NCI-H2107 (cell line): ENCODE data around the gene ARPC5L.
"Not testable (repeated sequence)": the region's sequence is repeated elsewhere in the genome, so short reads cannot be mapped to it uniquely, and the experiment has no call there.

ENCODE experiments used
- DNase-seq: peaks from one replicate; lab custom pipeline; 2025; lab: John Stamatoyannopoulos, UW

ARPC5L gene

GRCh38 chr9:124861342-124862229 is at the start of gene ARPC5L, which contains the start of gene RPL35:
Gene ARPC5L (plus strand): TSS chr9:124862130. CDS start chr9:124869291, 7,161 bp downstream.
Gene RPL35 (minus strand): TSS chr9:124861957. CDS start chr9:124861912, 45 bp downstream.
- peak; percentile 83 for DNase-seq

GRCh38 chr9:124812441-124812876 is 49.5 kb upstream of the ARPC5L start:
- no peak for DNase-seq

GRCh38 chr9:124813041-124813440 is 48.9 kb upstream of the ARPC5L start:
- no peak for DNase-seq

DNA sequence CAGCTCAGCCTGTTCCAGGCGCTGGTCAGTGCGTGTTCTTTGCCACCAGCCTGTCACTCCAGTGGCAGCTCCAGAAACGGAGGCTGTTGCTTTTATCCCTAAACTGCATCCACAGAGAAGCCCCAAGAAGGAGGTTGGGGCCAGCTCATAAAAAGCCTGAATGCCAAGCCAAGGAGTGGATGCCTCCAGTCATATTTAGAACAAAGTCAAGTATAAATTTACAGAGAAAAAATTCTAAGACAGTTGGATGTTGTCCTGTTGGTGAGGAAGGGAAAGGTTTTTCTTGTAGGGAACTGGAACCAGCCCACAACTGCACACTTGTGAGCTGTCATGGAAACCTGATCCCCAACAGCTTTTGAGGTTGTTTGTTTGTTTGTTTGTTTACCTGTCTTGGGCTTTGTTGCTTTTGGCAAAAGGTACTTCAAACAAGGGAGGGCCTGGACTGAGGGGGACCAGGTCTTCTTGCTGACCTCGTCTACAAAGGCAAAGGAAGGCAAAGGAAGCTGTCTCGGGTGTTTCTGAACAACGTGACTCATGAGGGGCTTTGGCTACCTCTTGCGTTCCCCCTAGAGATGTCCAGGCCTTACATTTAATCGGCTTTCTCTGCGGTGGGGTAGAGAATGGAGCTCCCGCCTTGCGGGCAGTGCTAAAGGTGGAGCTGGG is 48.3 kb upstream of the ARPC5L start:
- DNase-seq = no peak

DNA sequence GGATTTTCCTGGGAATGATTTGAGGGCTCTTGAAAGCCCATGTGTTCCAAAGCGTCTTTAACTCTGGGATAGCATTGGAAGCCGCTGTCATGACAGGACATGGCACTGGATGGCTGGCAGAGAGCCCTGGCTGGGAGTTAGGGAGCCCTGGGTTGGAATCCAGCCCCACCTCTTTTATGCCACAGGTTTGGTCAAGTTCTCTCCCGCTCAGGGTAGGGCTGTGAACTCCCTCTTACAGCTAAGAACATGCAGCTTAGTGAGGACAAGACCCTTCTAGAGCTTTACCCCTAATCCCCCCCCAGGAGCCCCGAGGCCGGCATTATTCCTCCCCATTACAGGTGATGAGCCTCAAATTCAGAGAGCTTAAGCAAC is 47.8 kb upstream of the ARPC5L start:
- DNase-seq = no peak

DNA sequence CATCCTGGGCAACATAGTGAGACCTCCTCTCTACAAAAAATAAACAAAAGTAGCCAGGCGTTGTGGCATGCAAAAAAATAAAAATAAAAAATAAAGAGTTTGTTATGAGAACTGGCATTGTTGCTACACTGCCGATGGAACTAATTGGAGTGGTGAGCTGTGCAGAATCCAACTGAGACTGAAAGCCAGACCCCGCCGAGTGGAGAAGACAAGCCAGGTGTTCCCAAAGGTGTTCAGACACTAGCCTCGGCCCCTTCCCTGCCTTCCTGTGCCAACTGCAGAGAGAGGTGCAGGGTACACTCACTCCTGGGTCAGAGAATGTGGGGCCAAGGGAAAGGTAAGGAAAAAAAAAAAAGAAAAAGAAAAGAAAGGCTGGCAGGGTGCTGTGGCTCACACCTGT is 46.3 kb upstream of the ARPC5L start:
- no peak for DNase-seq

DNA sequence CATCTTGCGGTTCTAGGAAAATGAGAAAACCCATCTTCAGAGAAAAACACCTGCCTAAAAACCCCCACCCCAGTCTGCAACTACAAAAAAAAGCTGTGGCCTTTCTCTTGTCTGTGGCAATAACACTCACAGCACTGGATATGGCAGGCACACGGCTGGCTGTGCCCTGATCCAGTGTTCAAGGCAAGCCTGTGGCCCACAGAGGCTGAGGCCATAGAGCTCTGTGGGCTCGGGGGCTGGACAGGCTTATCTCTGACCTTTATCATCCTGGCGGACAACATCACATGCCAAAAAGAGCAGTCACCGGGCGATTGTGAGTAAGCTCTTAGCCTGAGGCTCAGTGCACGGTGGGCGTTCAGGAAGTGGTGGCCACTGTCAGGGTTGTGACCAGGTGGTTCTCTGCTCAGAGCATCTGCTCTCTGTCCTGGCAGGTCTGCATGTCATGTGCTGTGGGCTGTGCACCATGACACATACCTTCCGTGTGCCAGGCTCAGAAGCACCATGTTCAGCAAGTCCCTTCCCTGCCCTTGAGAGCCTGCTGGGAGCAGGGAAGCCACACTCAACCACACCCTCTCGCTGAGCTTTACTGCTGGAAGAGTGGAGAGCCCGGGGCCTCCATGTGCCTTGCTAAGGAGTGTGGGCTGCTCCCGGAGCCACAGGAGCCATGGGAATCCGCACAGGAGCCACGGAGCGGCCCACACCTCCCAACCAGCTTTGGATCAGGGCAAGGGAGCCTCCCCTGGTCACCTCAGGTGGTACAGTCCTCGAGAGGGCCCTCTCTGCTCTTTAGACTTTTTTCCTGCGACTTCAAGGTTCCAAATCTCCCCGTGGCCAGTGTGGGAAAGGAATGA is 43.3 kb upstream of the ARPC5L start:
- no peak for DNase-seq

GRCh38 chr9:124820698-124821623 is 41.0 kb upstream of the ARPC5L start:
- no peak for DNase-seq

DNA sequence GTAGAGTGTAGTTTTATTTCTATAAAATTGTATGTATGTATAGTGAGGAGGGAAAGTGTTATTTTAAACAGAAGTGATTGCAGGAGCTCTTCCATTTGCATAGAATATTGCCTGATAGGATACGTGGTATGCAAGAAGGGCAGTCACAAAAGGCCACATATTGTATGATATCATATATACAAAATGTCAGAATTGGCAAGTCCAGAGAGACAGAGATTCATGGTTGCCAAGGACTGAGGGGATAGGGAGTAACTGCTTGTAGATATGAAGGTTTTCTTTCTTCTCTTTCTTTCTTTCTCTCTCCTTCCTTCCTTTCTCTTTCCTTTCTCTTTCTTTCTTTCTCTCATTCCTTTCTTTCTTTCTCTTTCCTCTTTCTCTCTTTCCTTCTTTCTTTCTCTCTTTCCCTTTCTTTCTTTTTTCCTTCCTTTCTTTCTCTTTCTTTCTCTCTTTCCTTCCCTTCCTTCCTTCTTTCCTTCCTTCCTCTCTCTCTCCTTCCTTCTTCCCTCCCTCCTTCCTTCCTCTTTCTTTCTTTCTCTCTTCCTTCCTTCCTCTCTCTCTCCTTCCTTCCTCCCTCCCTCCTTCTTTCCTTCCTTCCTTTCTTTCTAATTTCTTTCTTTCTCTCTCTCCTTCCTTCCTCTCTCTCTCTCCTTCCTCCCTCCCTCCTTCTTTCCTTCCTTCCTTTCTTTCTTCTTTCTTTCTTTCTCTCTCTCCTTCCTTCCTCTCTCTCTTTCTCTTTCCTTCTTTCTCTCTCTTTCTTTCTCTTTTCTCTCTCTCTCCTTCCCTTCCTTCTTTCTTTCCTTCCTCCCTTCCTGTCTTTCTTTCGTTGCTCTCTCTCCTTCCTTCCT is 33.2 kb upstream of the ARPC5L start:
- no peak for DNase-seq

- no peak for DNase-seq
Observed at GRCh38 chr9:124829334-124829669, 32.6 kb upstream of the ARPC5L start.

GRCh38 chr9:124830593-124830992 is 31.3 kb upstream of the ARPC5L start:
- no peak for DNase-seq

DNA sequence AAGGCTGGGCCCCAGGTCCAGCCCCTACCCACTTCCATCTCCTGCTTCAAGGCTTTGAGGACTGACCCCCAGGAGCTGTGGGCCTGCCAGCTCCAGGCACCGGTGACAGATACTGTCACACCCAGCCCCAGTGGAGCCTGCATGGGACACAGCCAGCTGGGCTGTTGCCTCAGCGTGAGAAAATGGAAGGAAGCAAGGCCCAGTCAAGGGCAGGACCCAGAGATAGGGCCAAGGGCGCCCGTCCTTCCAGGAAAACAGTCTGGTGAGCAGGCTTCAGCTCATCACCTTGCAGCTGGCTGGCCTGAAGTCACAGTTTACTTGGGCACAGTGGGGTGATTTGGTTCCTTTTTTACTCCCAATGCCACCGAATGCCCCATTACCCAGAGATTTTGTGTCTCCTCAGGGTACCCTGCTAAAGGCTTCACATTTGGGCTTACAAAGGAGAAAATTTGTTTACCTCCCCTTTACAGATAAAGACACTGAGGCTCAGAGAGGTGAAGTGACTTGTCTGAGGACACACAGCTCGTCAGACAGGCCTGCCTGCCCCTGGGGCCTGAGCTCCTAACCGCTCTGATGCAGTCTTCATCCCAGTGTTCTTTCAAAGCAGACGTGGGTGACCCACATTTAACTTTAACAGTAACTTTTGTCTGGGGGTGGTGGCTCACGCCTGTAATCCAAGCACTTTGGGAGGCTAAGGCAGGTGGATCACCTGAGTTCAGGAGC is 30.1 kb upstream of the ARPC5L start:
- DNase-seq = no peak

- DNase-seq = no peak
Observed at GRCh38 chr9:124834591-124834990, 27.3 kb upstream of the ARPC5L start.

DNA sequence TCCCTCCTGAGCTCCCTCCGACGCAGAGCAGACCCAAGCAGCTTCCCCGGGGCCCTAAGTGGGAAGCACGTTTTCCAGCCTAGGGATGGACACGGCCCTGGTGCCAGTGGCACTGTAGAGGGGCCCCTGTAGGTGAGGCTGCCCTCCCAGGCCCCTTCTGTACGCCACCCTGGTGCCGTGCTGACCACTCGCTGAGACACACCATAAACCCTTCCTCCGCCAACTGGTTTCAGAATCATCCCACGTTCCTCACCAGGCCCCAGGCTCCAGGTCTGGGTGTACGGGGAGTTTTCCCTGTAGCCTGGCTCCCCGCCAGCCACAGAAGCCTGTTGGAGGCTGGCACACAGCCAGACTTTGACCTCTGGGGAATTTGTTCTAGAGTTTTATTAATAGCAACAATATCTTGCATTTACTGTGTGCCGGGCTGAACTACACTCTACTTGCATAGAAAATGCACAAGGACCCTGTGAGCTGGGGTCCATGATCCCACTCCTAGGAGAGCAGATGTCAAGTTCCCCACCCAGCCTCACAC is 26.8 kb upstream of the ARPC5L start:
- peak; percentile 72 for DNase-seq

- DNase-seq = not testable (repeated sequence)
Observed at GRCh38 chr9:124838132-124838531, 23.8 kb upstream of the ARPC5L start.

GRCh38 chr9:124838567-124839275 is 23.2 kb upstream of the ARPC5L start:
- DNase-seq = not testable (repeated sequence)

DNA sequence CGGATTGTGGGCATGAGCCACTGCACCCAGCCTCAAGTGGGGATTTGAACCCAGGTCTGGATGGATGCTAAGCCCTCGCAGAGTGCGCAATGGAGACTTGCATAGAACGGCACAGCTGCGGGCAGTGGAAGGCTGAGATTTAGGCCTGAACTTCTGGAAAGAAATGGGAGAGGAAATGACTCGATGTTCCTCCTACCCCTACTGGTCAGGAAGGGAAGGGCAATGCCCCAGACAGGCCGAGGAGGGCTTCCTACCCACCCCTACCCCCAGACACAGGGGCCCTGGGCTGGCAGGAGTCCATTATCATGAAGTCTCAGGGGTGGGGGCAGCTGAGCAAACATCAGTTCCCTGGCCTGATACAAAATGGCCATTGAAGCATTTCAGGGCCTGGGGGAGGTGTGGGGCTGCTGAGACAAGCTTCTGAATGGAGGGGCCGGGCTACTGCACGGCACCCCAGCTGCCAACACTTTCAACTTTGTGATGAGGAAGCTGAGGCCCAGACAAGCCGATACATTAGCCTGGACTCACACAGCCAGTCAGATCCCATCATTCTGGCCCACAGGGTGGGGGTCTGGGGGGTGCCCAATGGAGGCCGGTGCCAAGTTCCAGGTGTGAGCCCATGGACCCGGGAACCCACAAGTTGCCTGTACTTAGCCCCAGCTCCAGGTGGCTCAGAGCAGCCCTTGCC is 22.2 kb upstream of the ARPC5L start:
- no peak for DNase-seq

- no peak for DNase-seq
Observed at GRCh38 chr9:124840300-124840833, 21.6 kb upstream of the ARPC5L start.
